AG09309 (cell line): Measurements from ENCODE around the gene KIF21B.

Experiments used
- DNase-seq: peaks from one replicate; pipeline ENCODE4 v3.0.0-alpha.2; 2010; ENCODE audit warnings: low read depth
- H3K4me3 ChIP-seq: 2 replicates; pipeline ENCODE4 v1.5.1; 2011; ENCODE audit warnings: mild to moderate bottlenecking, low read depth, low read length, moderate library complexity; ENCODE audit not compliant: control insufficient read depth
- CTCF ChIP-seq: IDR thresholded peaks from 2 replicates; pipeline ENCODE4 v1.5.1; 2011; ENCODE audit warnings: mild to moderate bottlenecking, low read depth, low read length, inconsistent platforms; ENCODE audit not compliant: insufficient read depth, control insufficient read depth; ENCODE audit errors: missing control alignments

KIF21B gene

GRCh38 chr1:201065686-201066085 is 42.2 kb upstream of the KIF21B start:
- H3K4me3 ChIP-seq, result no peak overlapping the region
- TF ChIP-seq CTCF, result no peak
- no peak for DNase-seq

GRCh38 chr1:201064806-201065205 is 41.3 kb upstream of the KIF21B start:
- no peak overlapping the region for H3K4me3 ChIP-seq
- DNase-seq, result no peak
- TF ChIP-seq CTCF, result no peak

GRCh38 chr1:201063145-201063544 is 39.6 kb upstream of the KIF21B start:
- no peak for DNase-seq
- no peak overlapping the region for H3K4me3 ChIP-seq
- TF ChIP-seq CTCF, result no peak

- no peak for TF ChIP-seq CTCF
- DNase-seq, result no peak
- no peak overlapping the region for H3K4me3 ChIP-seq
Observed at GRCh38 chr1:201062511-201063091, 39.1 kb upstream of the KIF21B start.

GRCh38 chr1:201061886-201062285 is 38.4 kb upstream of the KIF21B start:
- no peak for TF ChIP-seq CTCF
- no peak for DNase-seq
- no peak overlapping the region for H3K4me3 ChIP-seq

GRCh38 chr1:201061049-201061448 is 37.5 kb upstream of the KIF21B start:
- TF ChIP-seq CTCF, result no peak
- DNase-seq, result no peak
- no peak overlapping the region for H3K4me3 ChIP-seq

- H3K4me3 ChIP-seq, result no peak overlapping the region
- DNase-seq, result no peak
- TF ChIP-seq CTCF, result no peak
Observed at GRCh38 chr1:201060586-201060985, 37.1 kb upstream of the KIF21B start.
